ENCODE measurements around the gene LPP. TPM values are rescaled to one million over a fixed set of nuclear protein-coding genes. Genes with fewer than 3 reads are reported as not detected.

The LPP gene
- total and polyA plus RNA-seq, 9 of the 15 experiments (the other 6 are each of a cell fraction or from before 2014, with no cell fraction given): 0.07 to 0.18 TPM; not detected in 7

- WGBS (ENCODE audit: insufficient coverage, low coverage, missing lambda C conversion rate): 0% methylated on average over 5 of the region's 5 CpGs
- no peak for ATAC-seq
- TF ChIP-seq RBM17 (IDR thresholded peaks at IDR 0.05; ENCODE audit: borderline replicate concordance, low read depth, low read length): no peak
- TF ChIP-seq TEAD1 (CRISPR knock-in tag; IDR thresholded peaks at IDR 0.05): no peak
- no peak for TF ChIP-seq FOXA1 (IDR thresholded peaks at IDR 0.05; ENCODE audit: borderline replicate concordance)
- no peak for TF ChIP-seq SAFB (IDR thresholded peaks at IDR 0.05; ENCODE audit: borderline replicate concordance, low read depth, low read length)
- TF ChIP-seq THRA (IDR thresholded peaks at IDR 0.05): no peak
- TF ChIP-seq, protein P1, sequence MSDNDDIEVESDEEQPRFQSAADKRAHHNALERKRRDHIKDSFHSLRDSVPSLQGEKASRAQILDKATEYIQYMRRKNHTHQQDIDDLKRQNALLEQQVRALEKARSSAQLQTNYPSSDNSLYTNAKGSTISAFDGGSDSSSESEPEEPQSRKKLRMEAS (CRISPR knock-in tag; IDR thresholded peaks at IDR 0.05): no peak
- no peak for TF ChIP-seq ZNF79 (CRISPR knock-in tag; IDR thresholded peaks at IDR 0.05; ENCODE audit: low read depth)
- TF ChIP-seq ZFP1 (CRISPR knock-in tag; IDR thresholded peaks at IDR 0.05): no peak
- no peak for TF ChIP-seq ARID1B (IDR thresholded peaks at IDR 0.05)
- no peak for TF ChIP-seq ZBTB9 (CRISPR knock-in tag; IDR thresholded peaks at IDR 0.05)
- no peak for TF ChIP-seq ZNF239 (CRISPR knock-in tag; IDR thresholded peaks at IDR 0.05)
- TF ChIP-seq ZNF696 (CRISPR knock-in tag; conservative IDR thresholded peaks at IDR 0.05): no peak
- TF ChIP-seq ZBTB34 (CRISPR knock-in tag; IDR thresholded peaks at IDR 0.05): no peak
- no peak for TF ChIP-seq E2F4 (CRISPR knock-in tag; IDR thresholded peaks at IDR 0.05; ENCODE audit: low read depth)
- no peak for TF ChIP-seq POLR2G (IDR thresholded peaks at IDR 0.05; ENCODE audit: low read depth, low read length)
- TF ChIP-seq STAG1 (CRISPR knock-in tag; IDR thresholded peaks at IDR 0.05; ENCODE audit: borderline replicate concordance): no peak
- no peak for TF ChIP-seq ZNF282 (CRISPR knock-in tag; IDR thresholded peaks at IDR 0.05)
- H4K20me1 ChIP-seq (replicated peaks; ENCODE audit: control insufficient read depth, insufficient read depth, low read length): no peaks in the 10 kb centered on the region
- no peak overlapping the region for H3K4me3 ChIP-seq
- no peak overlapping the region for H3K9ac ChIP-seq (ENCODE audit: insufficient read depth in 1 of 2, low read depth in 2 of 2, low read length in 2 of 2)
- FAIRE-seq: no peak
- no peaks in the 10 kb centered on the region for H3K36me3 ChIP-seq (ENCODE audit: control insufficient read depth, insufficient read depth, low read length)
- no peak overlapping the region for H2AFZ ChIP-seq (ENCODE audit: low read depth, low read length)
- H3K27ac ChIP-seq (ENCODE audit: extremely low read depth, low read depth, low read length): no peak overlapping the region
- intact Hi-C loops (cut with micrococcal nuclease): no loop called here
- ChIA-PET POLR2A (no interaction called here), CTCF (ENCODE audit: low intra/inter-chr PET ratio) (no interaction called here)
- no peaks in the 10 kb centered on the region for H3K9me3 ChIP-seq (replicated peaks; ENCODE audit: control insufficient read depth, insufficient read depth, low read depth, low read length)
- no peak for DNase-seq (ENCODE audit: extremely low read depth in 1 of 4, low spot score in 3 of 4)
- no TSS peak for BruUV-seq (replicated peaks)
- H3K9me1 ChIP-seq (ENCODE audit: control insufficient read depth, insufficient read depth, low read length): no peaks in the 10 kb centered on the region
- in situ Hi-C loops (cut with MboI): no loop called here
- no peaks in the 10 kb centered on the region for H3K27me3 ChIP-seq (ENCODE audit: control insufficient read depth in 2 of 2, insufficient read depth in 2 of 2, low read length in 2 of 2)
- no peak overlapping the region for H3K4me2 ChIP-seq (ENCODE audit: insufficient read depth, low read length)
- H3K4me1 ChIP-seq (replicated peaks in 1 of 2; ENCODE audit: control insufficient read depth in 2 of 2, insufficient read depth in 2 of 2, low read length in 2 of 2): no peaks in the 10 kb centered on the region
- no peaks in the 10 kb centered on the region for H3K79me2 ChIP-seq (ENCODE audit: control insufficient read depth, insufficient read depth, low read length)
These were observed 65.2 kb downstream of the LPP start for GRCh38 chr3:188219147-188219546.

All from K562 (cell line).